ENCODE results near the gene DUOX1. TPM values are rescaled to one million over a fixed set of nuclear protein-coding genes. Genes with fewer than 3 reads are reported as not detected.

Gene DUOX1
- total RNA-seq, 1 donor from 2014 or later = 327 TPM

DNA sequence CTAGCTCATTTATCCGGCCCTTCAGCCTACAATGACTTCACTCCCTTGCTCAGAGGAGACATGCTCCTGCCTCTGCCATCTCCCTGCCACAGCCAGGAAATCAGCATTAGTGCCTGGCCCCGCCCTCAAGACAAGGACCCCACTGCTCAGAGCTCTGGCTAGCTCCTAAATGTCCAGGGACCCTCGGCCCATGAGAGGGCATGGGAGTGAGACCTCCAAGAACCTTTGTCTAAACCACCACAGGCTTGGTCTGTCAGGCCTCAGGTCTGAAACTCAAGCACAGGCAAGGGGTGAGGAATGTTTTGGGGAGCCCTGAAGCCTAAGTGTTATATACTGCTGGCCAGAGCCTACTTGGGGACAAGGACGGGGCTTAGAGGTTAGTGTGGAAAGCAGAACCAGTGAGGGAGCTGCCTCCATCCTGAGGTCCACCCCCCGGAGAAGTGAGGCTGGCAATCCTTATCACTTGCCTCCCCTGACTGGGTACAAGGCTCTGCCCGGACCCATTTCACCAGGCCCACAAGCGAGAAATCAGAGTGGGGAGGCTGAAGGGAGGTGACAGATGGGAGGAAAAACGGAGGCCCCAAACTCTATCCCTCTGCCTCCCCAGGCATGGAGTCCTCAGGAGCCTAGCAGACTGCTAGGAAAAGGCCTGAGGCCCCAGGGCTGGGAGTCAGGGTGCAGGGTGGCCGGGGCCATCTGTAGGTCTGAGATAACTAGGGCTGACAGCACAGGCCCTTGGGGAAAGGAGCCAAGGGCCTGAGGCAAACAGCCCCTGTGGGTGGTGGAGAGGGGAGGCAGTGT, 39.2 kb downstream of the DUOX1 start:
- intact Hi-C loops (cut with DNase I) = no loop called here
- H3K9me3 ChIP-seq = no peaks in the 10 kb centered on the region
- peaks cover 13% of the 10 kb centered on the region for H3K4me1 ChIP-seq
- TF ChIP-seq, protein P1, sequence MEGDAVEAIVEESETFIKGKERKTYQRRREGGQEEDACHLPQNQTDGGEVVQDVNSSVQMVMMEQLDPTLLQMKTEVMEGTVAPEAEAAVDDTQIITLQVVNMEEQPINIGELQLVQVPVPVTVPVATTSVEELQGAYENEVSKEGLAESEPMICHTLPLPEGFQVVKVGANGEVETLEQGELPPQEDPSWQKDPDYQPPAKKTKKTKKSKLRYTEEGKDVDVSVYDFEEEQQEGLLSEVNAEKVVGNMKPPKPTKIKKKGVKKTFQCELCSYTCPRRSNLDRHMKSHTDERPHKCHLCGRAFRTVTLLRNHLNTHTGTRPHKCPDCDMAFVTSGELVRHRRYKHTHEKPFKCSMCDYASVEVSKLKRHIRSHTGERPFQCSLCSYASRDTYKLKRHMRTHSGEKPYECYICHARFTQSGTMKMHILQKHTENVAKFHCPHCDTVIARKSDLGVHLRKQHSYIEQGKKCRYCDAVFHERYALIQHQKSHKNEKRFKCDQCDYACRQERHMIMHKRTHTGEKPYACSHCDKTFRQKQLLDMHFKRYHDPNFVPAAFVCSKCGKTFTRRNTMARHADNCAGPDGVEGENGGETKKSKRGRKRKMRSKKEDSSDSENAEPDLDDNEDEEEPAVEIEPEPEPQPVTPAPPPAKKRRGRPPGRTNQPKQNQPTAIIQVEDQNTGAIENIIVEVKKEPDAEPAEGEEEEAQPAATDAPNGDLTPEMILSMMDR (IDR thresholded peaks at IDR 0.05) = no peak
- no peaks in the 10 kb centered on the region for H3K36me3 ChIP-seq
- no peaks in the 10 kb centered on the region for H3K27me3 ChIP-seq
- no peak overlapping the region for H3K27ac ChIP-seq
- no peak overlapping the region for H3K4me3 ChIP-seq
- ATAC-seq = no peak
- DNase-seq = no peak

DNA sequence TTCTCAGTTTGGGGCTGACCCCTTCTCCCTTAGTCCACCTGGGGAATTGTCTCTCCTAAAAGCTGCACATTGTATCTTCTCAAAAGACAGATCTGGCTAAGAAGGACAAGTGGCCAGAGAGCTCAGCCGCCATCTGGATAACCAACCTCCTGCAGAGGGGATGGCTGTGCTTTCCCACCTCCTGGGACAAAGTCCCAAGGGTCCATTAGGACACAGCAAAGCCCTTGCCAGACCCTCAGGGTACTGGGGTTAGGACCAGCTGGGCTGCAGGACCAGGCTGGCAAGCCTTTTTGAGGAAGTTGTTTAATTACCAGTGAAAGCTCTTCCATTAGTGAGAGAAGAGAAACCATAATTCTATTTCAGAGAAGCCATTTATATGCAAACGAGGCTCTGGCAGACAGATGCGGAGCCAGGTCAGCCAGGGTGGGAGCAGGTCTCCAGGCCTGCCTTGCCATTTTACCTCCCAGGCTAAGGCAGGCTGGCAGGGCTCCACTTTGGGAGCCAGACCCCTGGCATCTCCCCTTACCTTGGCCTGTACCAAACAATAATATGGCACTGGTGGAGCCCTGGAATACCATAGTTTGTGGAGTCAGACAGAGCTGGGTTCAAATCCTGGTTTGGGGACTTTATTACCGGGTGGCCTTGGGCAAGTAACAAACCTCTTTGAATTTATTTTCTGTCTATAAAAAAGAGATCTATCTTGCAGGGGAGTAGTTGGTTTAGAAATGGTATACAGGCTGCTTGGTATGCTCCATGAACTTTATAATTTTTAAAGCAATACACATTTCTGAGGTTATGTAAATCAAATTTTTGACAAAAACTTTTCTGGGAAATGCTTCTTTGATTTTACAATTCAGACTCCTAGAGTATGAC, 40.0 kb downstream of the DUOX1 start:
- peaks cover 13% of the 10 kb centered on the region for H3K4me1 ChIP-seq
- no peaks in the 10 kb centered on the region for H3K27me3 ChIP-seq
- no peak for DNase-seq
- H3K4me3 ChIP-seq = no peak overlapping the region
- H3K36me3 ChIP-seq = no peaks in the 10 kb centered on the region
- intact Hi-C loops (cut with DNase I) = no loop called here
- TF ChIP-seq, protein P1 (IDR thresholded peaks at IDR 0.05) = no peak
- no peak for ATAC-seq
- no peak overlapping the region for H3K27ac ChIP-seq
- no peaks in the 10 kb centered on the region for H3K9me3 ChIP-seq

DNA sequence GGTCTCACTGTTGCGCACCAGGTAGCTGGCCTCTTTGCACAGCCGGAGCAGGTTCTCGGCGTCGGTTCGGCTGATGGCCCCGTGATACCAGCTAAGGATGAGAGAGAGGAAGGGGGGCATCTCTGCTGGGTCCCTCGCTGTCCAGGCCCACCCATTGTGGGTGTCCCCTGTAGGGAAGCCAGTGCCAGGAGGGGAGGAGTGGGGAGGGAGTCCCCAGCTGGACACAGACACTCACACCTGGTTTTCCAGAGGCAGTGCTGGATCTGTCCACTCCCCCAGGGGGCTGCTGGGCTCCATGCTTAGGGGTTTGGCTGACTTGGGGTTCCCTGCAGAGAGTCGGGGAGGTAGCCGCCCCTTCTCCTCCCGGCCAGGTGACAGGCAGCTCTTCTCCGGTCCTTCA, 42.1 kb downstream of the DUOX1 start:
- TF ChIP-seq, protein P1 (IDR thresholded peaks at IDR 0.05) = no peak
- ATAC-seq = no peak
- Histone ChIP-seq H3K27ac (no peak overlapping the region), H3K27me3 (no peaks in the 10 kb centered on the region), H3K36me3 (no peaks in the 10 kb centered on the region), H3K9me3 (no peaks in the 10 kb centered on the region), H3K4me1 (no peaks in the 10 kb centered on the region), H3K4me3 (no peak overlapping the region)
- intact Hi-C loops (cut with DNase I) = no loop called here
- no peak for DNase-seq

DNA sequence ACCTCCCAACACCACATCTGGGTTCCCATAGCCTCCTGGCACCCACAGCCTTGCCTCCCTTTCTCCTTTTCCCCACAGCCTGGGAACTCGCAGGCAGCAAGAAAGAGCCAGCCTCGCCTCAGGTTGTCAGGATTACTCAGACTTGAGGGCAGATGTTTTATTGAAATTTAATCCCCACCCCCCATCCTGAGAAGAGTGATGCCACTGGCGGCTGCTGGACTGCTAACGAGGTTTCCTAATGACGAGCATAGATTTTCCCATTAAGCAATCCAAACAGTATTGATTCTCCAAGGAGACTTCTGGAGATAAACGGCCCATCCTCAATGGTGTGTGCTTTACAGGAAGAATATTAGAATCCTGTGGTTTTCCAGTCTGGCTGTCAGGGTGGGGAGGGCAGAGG, 44.3 kb downstream of the DUOX1 start:
- Histone ChIP-seq H3K36me3 (no peaks in the 10 kb centered on the region), H3K4me1 (no peaks in the 10 kb centered on the region), H3K9me3 (no peaks in the 10 kb centered on the region), H3K27me3 (no peaks in the 10 kb centered on the region), H3K27ac (no peak overlapping the region), H3K4me3 (no peak overlapping the region)
- intact Hi-C loops (cut with DNase I) = no loop called here
- TF ChIP-seq, protein P1 (IDR thresholded peaks at IDR 0.05) = no peak
- DNase-seq (no peak), ATAC-seq (no peak)

DNA sequence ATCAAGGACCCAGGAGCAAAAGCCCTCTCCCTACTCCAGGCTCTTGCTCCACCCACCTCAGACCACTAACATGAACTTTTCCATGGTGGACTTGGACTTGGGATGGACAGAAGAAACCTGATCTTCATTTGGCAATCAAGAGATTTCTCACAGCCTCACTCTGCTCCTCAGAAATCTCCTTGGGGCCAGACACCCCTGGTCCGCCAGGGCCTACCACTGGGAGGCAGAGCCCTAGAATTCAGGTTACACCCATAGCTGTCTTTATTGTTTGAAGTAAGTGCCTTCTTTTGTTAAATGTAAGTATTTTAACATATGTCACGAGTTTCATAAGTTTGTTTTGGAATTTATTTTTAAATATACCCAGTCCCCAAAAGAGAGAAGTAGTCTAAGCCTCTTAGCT, 44.8 kb downstream of the DUOX1 start:
- Histone ChIP-seq H3K36me3 (no peaks in the 10 kb centered on the region), H3K9me3 (no peaks in the 10 kb centered on the region), H3K4me1 (no peaks in the 10 kb centered on the region), H3K27ac (no peak overlapping the region), H3K4me3 (no peak overlapping the region), H3K27me3 (no peaks in the 10 kb centered on the region)
- DNase-seq (no peak), ATAC-seq (no peak)
- TF ChIP-seq, protein P1 (IDR thresholded peaks at IDR 0.05) = no peak
- intact Hi-C loops (cut with DNase I) = no loop called here
